BE2C (cell line): ENCODE data around the gene THADA.
A peak's percentile ranks its signal among the peaks of the same experiment; 100 is the strongest.

ENCODE experiments used
- DNase-seq: peaks from one replicate; pipeline ENCODE4 v3.0.0-alpha.2; 2020
- H3K27me3 ChIP-seq: fragments of 250-450 bp; sonication (Bioruptor Pico); 2 replicates; pipeline ENCODE4 v1.5.1; 2020; ENCODE audit warnings: mild to moderate bottlenecking
- H3K36me3 ChIP-seq: fragments of 250-450 bp; sonication (Bioruptor Pico); 2 replicates; pipeline ENCODE4 v1.5.1; 2020; ENCODE audit warnings: mild to moderate bottlenecking
- H3K4me1 ChIP-seq: fragments of 250-450 bp; sonication (Bioruptor Pico); 2 replicates; pipeline ENCODE4 v1.5.1; 2020
- H3K4me3 ChIP-seq: 2 replicates; pipeline ENCODE4 v1.5.1; 2011; ENCODE audit warnings: low read depth, low read length
- H3K9me3 ChIP-seq: fragments of 250-450 bp; sonication (Bioruptor Pico); 2 replicates; pipeline ENCODE4 v1.5.1; 2020
- TF ChIP-seq, protein P1 (sequence below): IDR thresholded peaks from 2 replicates; pipeline ENCODE4 v1.5.1; 2012; ENCODE audit warnings: mild to moderate bottlenecking, low read depth, low read length

The THADA gene

DNA sequence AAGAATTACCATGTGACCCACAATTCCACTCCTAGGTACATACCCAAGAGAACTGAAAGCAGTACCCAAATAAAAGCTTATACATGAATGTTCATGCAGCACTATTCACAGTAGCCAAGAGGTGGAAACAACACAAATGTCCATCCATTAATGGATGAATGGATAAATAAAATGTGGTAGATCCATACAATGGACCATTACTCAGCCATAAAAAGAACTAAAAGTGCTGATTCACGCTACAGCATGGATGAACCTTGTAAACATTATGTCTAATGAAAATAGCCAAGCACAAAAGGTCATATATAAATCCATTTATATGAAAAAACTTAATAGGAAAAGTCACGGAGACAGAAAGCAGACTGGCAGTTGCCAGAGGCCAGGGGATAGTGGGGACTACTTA, 345.8 kb downstream of the THADA start:
- Histone ChIP-seq H3K9me3 (no peaks in the 10 kb centered on the region), H3K27me3 (no peaks in the 10 kb centered on the region), H3K4me3 (no peak overlapping the region), H3K4me1 (peaks cover 25% of the 10 kb centered on the region), H3K36me3 (no peaks in the 10 kb centered on the region)
- TF ChIP-seq, protein P1, sequence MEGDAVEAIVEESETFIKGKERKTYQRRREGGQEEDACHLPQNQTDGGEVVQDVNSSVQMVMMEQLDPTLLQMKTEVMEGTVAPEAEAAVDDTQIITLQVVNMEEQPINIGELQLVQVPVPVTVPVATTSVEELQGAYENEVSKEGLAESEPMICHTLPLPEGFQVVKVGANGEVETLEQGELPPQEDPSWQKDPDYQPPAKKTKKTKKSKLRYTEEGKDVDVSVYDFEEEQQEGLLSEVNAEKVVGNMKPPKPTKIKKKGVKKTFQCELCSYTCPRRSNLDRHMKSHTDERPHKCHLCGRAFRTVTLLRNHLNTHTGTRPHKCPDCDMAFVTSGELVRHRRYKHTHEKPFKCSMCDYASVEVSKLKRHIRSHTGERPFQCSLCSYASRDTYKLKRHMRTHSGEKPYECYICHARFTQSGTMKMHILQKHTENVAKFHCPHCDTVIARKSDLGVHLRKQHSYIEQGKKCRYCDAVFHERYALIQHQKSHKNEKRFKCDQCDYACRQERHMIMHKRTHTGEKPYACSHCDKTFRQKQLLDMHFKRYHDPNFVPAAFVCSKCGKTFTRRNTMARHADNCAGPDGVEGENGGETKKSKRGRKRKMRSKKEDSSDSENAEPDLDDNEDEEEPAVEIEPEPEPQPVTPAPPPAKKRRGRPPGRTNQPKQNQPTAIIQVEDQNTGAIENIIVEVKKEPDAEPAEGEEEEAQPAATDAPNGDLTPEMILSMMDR: no peak
- no peak for DNase-seq

DNA sequence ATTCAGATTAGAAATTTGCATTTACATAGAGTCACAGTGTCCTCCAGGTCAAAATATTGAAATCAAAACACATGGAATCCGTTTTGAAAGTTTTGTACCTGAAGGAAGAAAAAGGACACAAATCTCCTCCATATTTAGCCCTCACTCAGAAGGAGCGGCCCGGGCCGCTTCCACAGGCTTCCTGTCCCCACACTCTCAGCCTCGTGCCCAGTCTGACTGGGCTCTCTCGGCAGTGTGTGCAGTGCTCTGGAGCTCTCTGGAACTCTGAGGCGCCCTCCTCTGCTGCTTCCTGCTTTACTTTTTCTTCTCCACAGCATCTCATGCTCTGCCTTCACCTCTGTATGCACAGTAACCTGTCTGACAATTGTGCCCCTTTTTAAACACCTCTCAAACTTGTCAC, 347.2 kb downstream of the THADA start:
- TF ChIP-seq, protein P1: no peak
- DNase-seq: no peak
- no peak overlapping the region for H3K4me3 ChIP-seq
- H3K36me3 ChIP-seq: no peaks in the 10 kb centered on the region
- H3K27me3 ChIP-seq: no peaks in the 10 kb centered on the region
- H3K9me3 ChIP-seq: no peaks in the 10 kb centered on the region
- peaks cover 22% of the 10 kb centered on the region for H3K4me1 ChIP-seq

- H3K9me3 ChIP-seq: no peaks in the 10 kb centered on the region
- no peak for DNase-seq
- H3K4me1 ChIP-seq: peaks cover 7% of the 10 kb centered on the region
- TF ChIP-seq, protein P1: no peak
- H3K4me3 ChIP-seq: no peak overlapping the region
- no peaks in the 10 kb centered on the region for H3K27me3 ChIP-seq
- no peaks in the 10 kb centered on the region; the same call in 1 of the 2 replicates for H3K36me3 ChIP-seq
Measured at GRCh38 chr2:43246641-43247040, 349.2 kb downstream of the THADA start.

GRCh38 chr2:43241558-43241957, 354.3 kb downstream of the THADA start:
- DNase-seq: no peak
- Histone ChIP-seq H3K36me3 (no peaks in the 10 kb centered on the region; the same call in 1 of the 2 replicates), H3K27me3 (no peaks in the 10 kb centered on the region), H3K9me3 (no peaks in the 10 kb centered on the region), H3K4me3 (no peak overlapping the region), H3K4me1 (no peaks in the 10 kb centered on the region)
- TF ChIP-seq, protein P1: no peak

GRCh38 chr2:43240766-43241150, 355.1 kb downstream of the THADA start:
- Histone ChIP-seq H3K4me3 (no peak overlapping the region), H3K4me1 (no peaks in the 10 kb centered on the region), H3K27me3 (no peaks in the 10 kb centered on the region), H3K9me3 (no peaks in the 10 kb centered on the region), H3K36me3 (no peaks in the 10 kb centered on the region; the same call in 1 of the 2 replicates)
- no peak for DNase-seq
- TF ChIP-seq, protein P1: no peak

DNA sequence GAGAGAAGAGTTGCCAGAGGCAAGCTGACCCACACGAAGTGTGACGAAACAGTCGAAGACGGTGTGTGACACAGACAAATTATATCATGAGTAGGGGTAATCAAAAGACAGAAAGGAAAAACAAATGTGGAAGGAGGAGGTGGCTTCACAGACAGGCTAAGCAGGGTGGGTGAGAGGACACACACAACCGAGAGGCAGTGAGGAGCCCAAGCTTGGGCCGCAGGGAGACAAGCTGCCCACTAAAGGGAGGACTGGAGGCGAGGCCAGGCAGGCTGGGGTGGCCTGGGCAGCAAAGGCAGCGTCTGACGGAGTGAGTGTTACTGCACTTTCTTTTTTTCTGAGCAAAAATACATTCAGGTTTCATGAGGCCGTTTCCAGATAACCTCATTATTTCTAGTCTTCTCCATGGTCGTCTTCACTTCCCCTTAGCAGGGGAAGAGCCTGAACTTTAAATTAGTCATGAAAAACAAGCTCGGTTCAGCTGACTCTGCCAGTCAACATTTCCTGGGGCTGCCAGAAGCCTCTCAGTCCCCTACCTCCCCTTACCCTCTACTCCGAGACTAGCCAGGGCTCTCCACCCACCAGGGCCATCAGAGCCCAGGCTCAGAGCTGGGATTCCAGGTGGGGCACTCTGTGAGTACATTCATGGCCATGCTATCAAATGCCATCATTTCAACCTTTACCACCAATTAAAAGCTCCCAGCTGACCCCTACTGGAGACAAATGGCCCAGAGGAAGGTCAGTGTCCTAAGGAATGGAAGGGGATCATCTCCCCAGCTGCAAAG, 355.7 kb downstream of the THADA start:
- no peak for DNase-seq
- H3K9me3 ChIP-seq: no peaks in the 10 kb centered on the region
- no peaks in the 10 kb centered on the region; the same call in 1 of the 2 replicates for H3K36me3 ChIP-seq
- no peak overlapping the region for H3K4me3 ChIP-seq
- no peaks in the 10 kb centered on the region for H3K4me1 ChIP-seq
- TF ChIP-seq, protein P1: peak; percentile 34
- no peaks in the 10 kb centered on the region for H3K27me3 ChIP-seq
